ENCODE data around the gene TTC33.

The TTC33 gene

GRCh38 chr5:40503439-40503838 is 252.3 kb downstream of the TTC33 start:
- DNase-seq = no peak

GRCh38 chr5:40502736-40503135 is 253.0 kb downstream of the TTC33 start:
- no peak for DNase-seq

- no peak for DNase-seq
Observed at GRCh38 chr5:40501711-40502444, 253.9 kb downstream of the TTC33 start.

GRCh38 chr5:40499518-40500273 is 256.1 kb downstream of the TTC33 start:
- DNase-seq = no peak

- DNase-seq = no peak
Observed at GRCh38 chr5:40499007-40499406, 256.8 kb downstream of the TTC33 start.

GRCh38 chr5:40497573-40497972 is 258.2 kb downstream of the TTC33 start:
- no peak for DNase-seq

- no peak for DNase-seq
Observed at GRCh38 chr5:40495237-40495635, 260.5 kb downstream of the TTC33 start.

GRCh38 chr5:40494631-40495236 is 261.0 kb downstream of the TTC33 start:
- DNase-seq = no peak

GRCh38 chr5:40492056-40492455 is 263.7 kb downstream of the TTC33 start:
- DNase-seq = no peak

GRCh38 chr5:40491644-40492043 is 264.1 kb downstream of the TTC33 start:
- DNase-seq = no peak

- no peak for DNase-seq
Observed at GRCh38 chr5:40490464-40491111, 265.2 kb downstream of the TTC33 start.

- no peak for DNase-seq
Observed at GRCh38 chr5:40489421-40489820, 266.3 kb downstream of the TTC33 start.

- no peak for DNase-seq
Observed at GRCh38 chr5:40486437-40487275, 269.1 kb downstream of the TTC33 start.

GRCh38 chr5:40485021-40485998 is 270.5 kb downstream of the TTC33 start:
- DNase-seq = no peak

- no peak for DNase-seq
Observed at GRCh38 chr5:40484495-40484894, 271.3 kb downstream of the TTC33 start.

GRCh38 chr5:40483316-40483715 is 272.4 kb downstream of the TTC33 start:
- DNase-seq = no peak

- no peak for DNase-seq
Observed at GRCh38 chr5:40481241-40481640, 274.5 kb downstream of the TTC33 start.

- no peak for DNase-seq
Observed at GRCh38 chr5:40480392-40480791, 275.4 kb downstream of the TTC33 start.

GRCh38 chr5:40479939-40480338 is 275.8 kb downstream of the TTC33 start:
- DNase-seq = no peak

- DNase-seq = no peak
Observed at GRCh38 chr5:40478766-40479165, 277.0 kb downstream of the TTC33 start.

GRCh38 chr5:40477856-40478546 is 277.8 kb downstream of the TTC33 start:
- no peak for DNase-seq
